MM.1S (cell line): ENCODE data around the gene CD101.

Experiments used
- DNase-seq: peaks from one replicate; pipeline ENCODE4 v3.0.0-alpha.2; 2015
- H2AFZ ChIP-seq: fragments of 300-600 bp; sonication (generic); 2 replicates; pipeline ENCODE4 v1.6.0; 2016; ENCODE audit warnings: antibody characterized with exemption, low read length
- H3F3A ChIP-seq: fragments of 300-600 bp; sonication (generic); 2 replicates; pipeline ENCODE4 v1.6.1; 2016; ENCODE audit warnings: mild to moderate bottlenecking, antibody characterized with exemption, low read length, moderate library complexity, mixed read lengths; ENCODE audit not compliant: insufficient read depth
- H3K27ac ChIP-seq: fragments of 300-600 bp; sonication (generic); 2 replicates; pipeline ENCODE4 v1.5.1; 2016; ENCODE audit warnings: mild to moderate bottlenecking, low read length
- H3K27me3 ChIP-seq: fragments of 300-600 bp; sonication (generic); replicated peaks from 2 replicates; pipeline ENCODE4 v1.6.0; 2016; ENCODE audit warnings: low read length; ENCODE audit not compliant: insufficient read depth
- H3K36me3 ChIP-seq: fragments of 300-600 bp; sonication (generic); replicated peaks from 2 replicates; pipeline ENCODE4 v1.6.1; 2016; ENCODE audit warnings: mild to moderate bottlenecking, low read length, mixed read lengths; ENCODE audit not compliant: insufficient read depth
- H3K4me1 ChIP-seq: fragments of 300-600 bp; sonication (generic); 2 replicates; pipeline ENCODE4 v1.6.1; 2016; ENCODE audit warnings: low read length, mixed read lengths
- H3K4me2 ChIP-seq: fragments of 300-600 bp; sonication (generic); 2 replicates; pipeline ENCODE4 v1.6.0; 2016; ENCODE audit warnings: low read depth, low read length
- H3K4me3 ChIP-seq: fragments of 300-600 bp; sonication (generic); 2 replicates; pipeline ENCODE4 v1.5.1; 2016; ENCODE audit warnings: low read length, mixed read lengths
- H3K79me2 ChIP-seq: fragments of 300-600 bp; sonication (generic); 2 replicates; pipeline ENCODE4 v1.6.1; 2016; ENCODE audit warnings: mixed run types, low read length, mixed read lengths
- H3K9ac ChIP-seq: fragments of 300-600 bp; sonication (generic); 2 replicates; pipeline ENCODE4 v1.6.1; 2016; ENCODE audit warnings: low read length, mixed read lengths
- H3K9me2 ChIP-seq: fragments of 300-600 bp; sonication (generic); replicated peaks from 2 replicates; pipeline ENCODE4 v1.6.1; 2016; ENCODE audit warnings: mild to moderate bottlenecking, low read length, mixed read lengths; ENCODE audit not compliant: insufficient read depth
- H3K9me3 ChIP-seq: fragments of 300-600 bp; sonication (generic); replicated peaks from 2 replicates; pipeline ENCODE4 v1.6.1; 2016; ENCODE audit warnings: mild to moderate bottlenecking, low read length, mixed read lengths; ENCODE audit not compliant: insufficient read depth
- H4K20me1 ChIP-seq: fragments of 300-600 bp; sonication (generic); 2 replicates; pipeline ENCODE4 v1.6.1; 2016; ENCODE audit warnings: mild to moderate bottlenecking, low read length, moderate library complexity, mixed read lengths; ENCODE audit not compliant: insufficient read depth
- CTCF ChIP-seq: fragments of 300-600 bp; sonication (generic); IDR thresholded peaks from 2 replicates; pipeline ENCODE4 v1.5.1; 2016; ENCODE audit warnings: antibody characterized with exemption, low read length, mixed read lengths
- EZH2 ChIP-seq: fragments of 300-600 bp; sonication (generic); optimal IDR thresholded peaks from 2 replicates; pipeline ENCODE3; 2017; ENCODE audit warnings: low read depth, mild to moderate bottlenecking, antibody characterized with exemption, low read length, mixed read lengths
- EZH2phosphoT487 ChIP-seq: fragments of 300-600 bp; sonication (generic); IDR thresholded peaks from 2 replicates; pipeline ENCODE4 v1.6.1; 2018; ENCODE audit warnings: antibody characterized with exemption, low read length

CD101 gene

GRCh38 chr1:116962987-116963639 is 38.4 kb upstream of the CD101 start:
- Histone ChIP-seq H3K9ac (no peak overlapping the region), H4K20me1 (no peaks in the 10 kb centered on the region), H3K4me1 (no peaks in the 10 kb centered on the region), H3F3A (no peaks in the 10 kb centered on the region), H3K27me3 (no peaks in the 10 kb centered on the region), H3K4me2 (no peak overlapping the region), H3K4me3 (no peak overlapping the region), H2AFZ (no peak overlapping the region), H3K9me3 (no peaks in the 10 kb centered on the region), H3K27ac (no peak overlapping the region), H3K79me2 (no peaks in the 10 kb centered on the region), H3K36me3 (no peaks in the 10 kb centered on the region), H3K9me2 (no peaks in the 10 kb centered on the region)
- no peak for DNase-seq
- TF ChIP-seq CTCF (no peak), EZH2 (no peak), EZH2phosphoT487 (no peak)

GRCh38 chr1:116966791-116967190 is 34.8 kb upstream of the CD101 start:
- no peak overlapping the region for H3K9ac ChIP-seq
- H2AFZ ChIP-seq: no peak overlapping the region
- no peaks in the 10 kb centered on the region for H3K79me2 ChIP-seq
- TF ChIP-seq EZH2 (no peak), EZH2phosphoT487 (no peak), CTCF (no peak)
- H3K27ac ChIP-seq: no peak overlapping the region
- no peak overlapping the region for H3K4me2 ChIP-seq
- H3F3A ChIP-seq: no peaks in the 10 kb centered on the region
- no peaks in the 10 kb centered on the region for H3K36me3 ChIP-seq
- H3K9me3 ChIP-seq: no peaks in the 10 kb centered on the region
- H3K4me1 ChIP-seq: no peaks in the 10 kb centered on the region
- no peaks in the 10 kb centered on the region for H4K20me1 ChIP-seq
- no peaks in the 10 kb centered on the region for H3K9me2 ChIP-seq
- DNase-seq: no peak
- no peaks in the 10 kb centered on the region for H3K27me3 ChIP-seq
- H3K4me3 ChIP-seq: no peak overlapping the region

GRCh38 chr1:116968724-116969123 is 32.8 kb upstream of the CD101 start:
- no peaks in the 10 kb centered on the region for H3F3A ChIP-seq
- H3K4me3 ChIP-seq: no peak overlapping the region
- no peak for TF ChIP-seq EZH2
- no peak for TF ChIP-seq EZH2phosphoT487
- no peak for TF ChIP-seq CTCF
- no peak overlapping the region for H3K27ac ChIP-seq
- no peak for DNase-seq
- no peaks in the 10 kb centered on the region for H3K36me3 ChIP-seq
- no peak overlapping the region for H3K9ac ChIP-seq
- no peaks in the 10 kb centered on the region for H3K9me2 ChIP-seq
- no peaks in the 10 kb centered on the region for H4K20me1 ChIP-seq
- no peaks in the 10 kb centered on the region for H3K9me3 ChIP-seq
- no peaks in the 10 kb centered on the region for H3K79me2 ChIP-seq
- no peak overlapping the region for H3K4me2 ChIP-seq
- H2AFZ ChIP-seq: no peak overlapping the region
- no peaks in the 10 kb centered on the region for H3K27me3 ChIP-seq
- H3K4me1 ChIP-seq: no peaks in the 10 kb centered on the region
